HepG2 (cell line): ENCODE results near the gene FXR2.

ENCODE experiments used
- CEBPB ChIP-seq: IDR thresholded peaks from 2 replicates; pipeline ENCODE4 v1.6.1; 2011; ENCODE audit warnings: low read depth, low read length, improper control_type of control experiment, borderline replicate concordance
- DZIP1 ChIP-seq: sonication (generic); formaldehyde crosslinking; IDR thresholded peaks from 2 replicates; pipeline ENCODE4 v1.5.0; 2020; ENCODE audit warnings: mild to moderate bottlenecking, missing genetic modification reagents
- EZH2 ChIP-seq: conservative IDR thresholded peaks from 2 replicates; pipeline ENCODE4 v1.6.1; 2012; ENCODE audit warnings: mild to moderate bottlenecking, low read depth, low read length, moderate library complexity
- JUNB ChIP-seq: sonication (generic); formaldehyde crosslinking; IDR thresholded peaks from 2 replicates; pipeline ENCODE4 v1.8.0; 2022; ENCODE audit warnings: missing genetic modification reagents, mild to moderate bottlenecking, borderline replicate concordance
- POLR2A ChIP-seq, 2 experiments: IDR thresholded peaks; 2 replicates each; pipeline ENCODE4 v1.6.1; 2011; ENCODE audit warnings: low read depth in 2 of 2, low read length in 2 of 2, mild to moderate bottlenecking in 1 of 2, moderate library complexity in 1 of 2; ENCODE audit not compliant: insufficient read depth in 1 of 2
- POLR2AphosphoS5 ChIP-seq: IDR thresholded peaks from 2 replicates; pipeline ENCODE4 v1.6.1; 2012; ENCODE audit warnings: low read depth, low read length
- UBTF ChIP-seq: sonication (generic); formaldehyde crosslinking; IDR thresholded peaks from 2 replicates; pipeline ENCODE4 v1.4.0; 2020; ENCODE audit warnings: mild to moderate bottlenecking, missing genetic modification reagents
- ZBTB33 ChIP-seq: sonication (generic); formaldehyde crosslinking; IDR thresholded peaks from 2 replicates; pipeline ENCODE4 v1.4.0; 2020; ENCODE audit warnings: missing genetic modification reagents
- ZNF317 ChIP-seq: sonication (generic); formaldehyde crosslinking; IDR thresholded peaks from 2 replicates; pipeline ENCODE4 v1.5.0; 2020; ENCODE audit warnings: mild to moderate bottlenecking, missing genetic modification reagents
- ZNF616 ChIP-seq: sonication (generic); formaldehyde crosslinking; IDR thresholded peaks from 2 replicates; pipeline ENCODE4 v1.5.0; 2020; ENCODE audit warnings: low read depth, mild to moderate bottlenecking, missing genetic modification reagents

- TF ChIP-seq DZIP1 (CRISPR knock-in tag) (no peak), ZNF317 (CRISPR knock-in tag) (no peak), POLR2A (IDR thresholded peaks at IDR 0.05; ENCODE audit: insufficient read depth in 1 of 2, low read depth in 2 of 2, low read length in 2 of 2) (no peak), EZH2 (no peak), JUNB (CRISPR knock-in tag) (no peak), POLR2AphosphoS5 (no peak), UBTF (no peak), ZBTB33 (no peak), CEBPB (no peak), ZNF616 (CRISPR knock-in tag) (no peak)
These were observed 42.4 kb upstream of the FXR2 start for GRCh38 chr17:7656958-7657609.
